ENCODE results near the gene RPL5. TPM values are rescaled to one million over a fixed set of nuclear protein-coding genes. Genes with fewer than 3 reads are reported as not detected.

Gene RPL5
- total RNA-seq, 1 donor from 2014 or later, result 618 TPM

DNA sequence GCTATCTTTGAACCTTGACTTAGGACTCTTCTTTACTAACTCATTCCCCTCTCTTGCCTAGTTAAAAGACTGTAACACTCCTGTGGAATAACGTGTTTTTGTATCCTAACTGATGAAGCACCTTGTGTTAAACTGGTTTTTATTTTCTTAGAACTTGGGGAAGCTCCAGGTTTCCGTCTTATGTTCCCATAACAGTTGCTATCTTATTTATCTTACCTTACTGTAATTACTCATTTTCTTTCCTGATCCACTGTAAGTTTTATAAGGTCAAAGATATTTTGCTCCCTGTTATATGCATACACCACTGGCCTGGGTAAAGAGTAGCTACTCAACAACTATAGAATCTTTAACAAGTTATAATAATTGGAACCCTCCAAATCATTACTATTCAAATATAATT is 43.1 kb downstream of the RPL5 start:
- H3K27ac Mint-ChIP-seq (ENCODE audit: unreplicated experiment), result no peak overlapping the region
- peaks cover 3% of the 10 kb centered on the region for H3K9me3 Mint-ChIP-seq (ENCODE audit: low read depth)
- H3K4me3 Mint-ChIP-seq (ENCODE audit: unreplicated experiment), result no peak overlapping the region
- TF ChIP-seq, protein P1, sequence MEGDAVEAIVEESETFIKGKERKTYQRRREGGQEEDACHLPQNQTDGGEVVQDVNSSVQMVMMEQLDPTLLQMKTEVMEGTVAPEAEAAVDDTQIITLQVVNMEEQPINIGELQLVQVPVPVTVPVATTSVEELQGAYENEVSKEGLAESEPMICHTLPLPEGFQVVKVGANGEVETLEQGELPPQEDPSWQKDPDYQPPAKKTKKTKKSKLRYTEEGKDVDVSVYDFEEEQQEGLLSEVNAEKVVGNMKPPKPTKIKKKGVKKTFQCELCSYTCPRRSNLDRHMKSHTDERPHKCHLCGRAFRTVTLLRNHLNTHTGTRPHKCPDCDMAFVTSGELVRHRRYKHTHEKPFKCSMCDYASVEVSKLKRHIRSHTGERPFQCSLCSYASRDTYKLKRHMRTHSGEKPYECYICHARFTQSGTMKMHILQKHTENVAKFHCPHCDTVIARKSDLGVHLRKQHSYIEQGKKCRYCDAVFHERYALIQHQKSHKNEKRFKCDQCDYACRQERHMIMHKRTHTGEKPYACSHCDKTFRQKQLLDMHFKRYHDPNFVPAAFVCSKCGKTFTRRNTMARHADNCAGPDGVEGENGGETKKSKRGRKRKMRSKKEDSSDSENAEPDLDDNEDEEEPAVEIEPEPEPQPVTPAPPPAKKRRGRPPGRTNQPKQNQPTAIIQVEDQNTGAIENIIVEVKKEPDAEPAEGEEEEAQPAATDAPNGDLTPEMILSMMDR (IDR thresholded peaks at IDR 0.05), result no peak
- peaks cover 12% of the 10 kb centered on the region for H3K4me1 Mint-ChIP-seq (ENCODE audit: low read depth)
- DNase-seq (ENCODE audit: low spot score), result no peak
- H3K27me3 Mint-ChIP-seq (ENCODE audit: low read depth), result no peaks in the 10 kb centered on the region
- peaks cover 4% of the 10 kb centered on the region for H3K36me3 Mint-ChIP-seq (ENCODE audit: low read depth)

DNA sequence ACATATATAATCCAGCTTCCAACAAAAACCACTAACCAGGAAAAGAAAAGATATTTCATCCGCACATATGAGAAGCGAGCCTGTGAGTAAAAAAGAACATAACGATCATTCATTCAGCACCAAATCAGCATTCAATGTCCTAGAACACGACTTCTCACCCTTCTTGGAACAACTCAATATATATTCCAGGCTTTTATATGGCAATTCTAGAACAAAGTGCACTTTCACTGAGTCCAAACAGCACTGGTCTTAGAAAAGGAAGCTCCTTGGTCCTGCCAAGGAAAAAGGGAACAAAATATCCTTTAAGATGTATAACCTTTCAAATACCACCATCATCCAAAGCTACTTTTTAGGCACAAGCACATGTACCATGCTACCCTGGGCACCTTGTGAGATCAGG is 44.5 kb downstream of the RPL5 start:
- Mint-ChIP-seq H3K4me1 (ENCODE audit: low read depth) (peaks cover 12% of the 10 kb centered on the region), H3K27me3 (ENCODE audit: low read depth) (no peaks in the 10 kb centered on the region), H3K4me3 (ENCODE audit: unreplicated experiment) (no peak overlapping the region), H3K9me3 (ENCODE audit: low read depth) (peaks cover 3% of the 10 kb centered on the region), H3K27ac (ENCODE audit: unreplicated experiment) (no peak overlapping the region), H3K36me3 (ENCODE audit: low read depth) (peaks cover 4% of the 10 kb centered on the region)
- DNase-seq (ENCODE audit: low spot score), result no peak
- TF ChIP-seq, protein P1 (IDR thresholded peaks at IDR 0.05), result no peak

DNA sequence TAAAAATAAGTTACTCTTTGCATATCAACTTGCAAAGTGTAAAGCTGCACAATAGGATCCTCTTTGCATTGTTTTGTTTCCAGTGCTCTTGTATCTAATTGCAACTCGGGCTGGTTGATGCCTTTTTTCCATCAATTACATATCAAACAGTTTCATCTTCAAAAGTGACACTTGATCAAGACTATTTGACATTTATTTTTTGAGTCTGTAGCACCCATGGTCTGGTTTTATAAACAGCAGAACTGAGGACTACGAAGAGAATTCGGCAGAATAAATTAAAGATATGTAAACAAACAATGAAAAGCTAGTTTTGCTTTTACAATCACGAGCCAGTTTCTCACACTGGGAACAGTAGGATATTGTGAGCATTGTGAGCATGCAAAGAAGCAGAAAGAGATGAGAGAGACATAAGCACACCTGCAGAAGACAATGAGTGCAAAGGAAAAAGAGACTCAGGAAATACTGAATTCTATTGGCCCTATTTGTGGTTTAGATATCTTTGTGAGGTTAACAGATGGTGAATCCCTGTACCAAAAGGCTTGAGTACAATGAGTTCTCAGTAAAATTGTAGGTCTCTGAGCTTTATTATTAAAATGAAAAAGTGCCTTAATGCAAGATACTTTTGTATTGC is 45.4 kb downstream of the RPL5 start:
- TF ChIP-seq, protein P1 (IDR thresholded peaks at IDR 0.05), result no peak
- DNase-seq (ENCODE audit: low spot score), result no peak
- H3K27me3 Mint-ChIP-seq (ENCODE audit: low read depth), result no peaks in the 10 kb centered on the region
- peaks cover 12% of the 10 kb centered on the region for H3K4me1 Mint-ChIP-seq (ENCODE audit: low read depth)
- no peak overlapping the region for H3K4me3 Mint-ChIP-seq (ENCODE audit: unreplicated experiment)
- peaks cover 3% of the 10 kb centered on the region for H3K9me3 Mint-ChIP-seq (ENCODE audit: low read depth)
- H3K27ac Mint-ChIP-seq (ENCODE audit: unreplicated experiment), result no peak overlapping the region
- H3K36me3 Mint-ChIP-seq (ENCODE audit: low read depth), result peaks cover 4% of the 10 kb centered on the region

DNA sequence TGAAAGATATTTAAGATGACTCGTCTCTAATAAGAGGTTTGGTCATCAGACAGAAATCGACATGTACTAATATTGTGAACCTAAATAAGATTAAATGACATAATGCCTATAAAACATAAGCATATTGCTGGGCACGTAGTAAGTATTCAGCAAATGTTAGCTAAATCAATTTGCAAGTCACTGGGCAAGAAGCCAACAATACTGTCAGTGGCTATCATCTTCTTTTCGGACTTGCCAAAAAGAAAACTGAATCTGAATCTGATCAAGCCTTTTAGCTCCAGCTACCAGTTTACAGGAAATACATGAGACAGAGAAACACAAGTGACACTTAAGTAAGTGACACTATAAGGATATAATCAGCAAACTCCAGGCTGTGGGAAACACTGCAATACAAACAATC is 46.0 kb downstream of the RPL5 start:
- peaks cover 1% of the 10 kb centered on the region for H3K36me3 Mint-ChIP-seq (ENCODE audit: low read depth)
- no peaks in the 10 kb centered on the region for H3K9me3 Mint-ChIP-seq (ENCODE audit: low read depth)
- TF ChIP-seq, protein P1 (IDR thresholded peaks at IDR 0.05), result no peak
- H3K27ac Mint-ChIP-seq (ENCODE audit: unreplicated experiment), result no peak overlapping the region
- no peak overlapping the region for H3K4me3 Mint-ChIP-seq (ENCODE audit: unreplicated experiment)
- no peaks in the 10 kb centered on the region for H3K27me3 Mint-ChIP-seq (ENCODE audit: low read depth)
- DNase-seq (ENCODE audit: low spot score), result no peak
- peaks cover 14% of the 10 kb centered on the region for H3K4me1 Mint-ChIP-seq (ENCODE audit: low read depth)

DNA sequence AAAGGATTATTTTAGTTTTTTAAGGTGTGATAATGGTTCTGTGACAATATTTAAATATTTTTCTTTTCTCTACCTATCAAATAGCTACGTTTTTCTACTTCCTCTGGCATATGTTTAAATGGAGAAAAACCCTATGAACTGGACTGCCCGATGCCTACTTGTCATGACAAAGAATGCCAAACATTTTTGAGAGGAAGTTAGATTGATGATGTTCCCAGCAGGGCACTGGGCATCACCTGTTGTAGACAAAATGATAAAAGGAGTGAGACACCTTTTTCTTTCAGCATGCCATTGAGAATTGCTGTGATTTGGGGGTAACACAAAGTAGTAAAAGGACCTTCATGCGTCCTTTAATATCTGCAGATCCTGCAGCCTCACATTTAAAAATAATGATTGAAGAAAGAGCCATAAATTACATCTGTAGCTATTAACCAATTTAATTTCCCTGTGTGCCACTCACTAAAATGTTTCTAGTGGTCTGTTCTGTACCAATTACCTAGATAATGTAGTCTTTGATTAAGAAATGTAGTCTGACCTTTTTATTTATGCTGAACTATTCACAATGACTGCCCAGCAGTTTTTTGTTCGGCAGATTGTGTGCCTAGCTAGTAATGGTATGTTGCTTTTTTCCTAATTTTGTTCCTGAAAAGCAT is 47.6 kb downstream of the RPL5 start:
- no peak overlapping the region for H3K27ac Mint-ChIP-seq (ENCODE audit: unreplicated experiment)
- H3K4me1 Mint-ChIP-seq (ENCODE audit: low read depth), result peaks cover 22% of the 10 kb centered on the region
- H3K4me3 Mint-ChIP-seq (ENCODE audit: unreplicated experiment), result no peak overlapping the region
- DNase-seq (ENCODE audit: low spot score), result no peak
- peaks cover 1% of the 10 kb centered on the region for H3K36me3 Mint-ChIP-seq (ENCODE audit: low read depth)
- H3K9me3 Mint-ChIP-seq (ENCODE audit: low read depth), result no peaks in the 10 kb centered on the region
- TF ChIP-seq, protein P1 (IDR thresholded peaks at IDR 0.05), result no peak
- no peaks in the 10 kb centered on the region for H3K27me3 Mint-ChIP-seq (ENCODE audit: low read depth)
